HG02970 (cell line): ENCODE results near the gene ECHS1.
"Not testable (repeated sequence)": the region's sequence is repeated elsewhere in the genome, so short reads cannot be mapped to it uniquely, and the experiment has no call there.

ENCODE experiments used
- ATAC-seq: cut with Tn5 transposase; IDR thresholded peaks from one replicate; pipeline ENCODE4 v1.9.1; 2021; ENCODE audit warnings: mild to moderate bottlenecking, moderate library complexity, moderate number of reproducible peaks; ENCODE audit not compliant: unreplicated experiment, low FRiP score

Gene ECHS1

GRCh38 chr10:133400624-133401424, 27.7 kb upstream of the ECHS1 start:
- ATAC-seq = no peak

GRCh38 chr10:133399123-133399601, 26.0 kb upstream of the ECHS1 start:
- no peak for ATAC-seq

DNA sequence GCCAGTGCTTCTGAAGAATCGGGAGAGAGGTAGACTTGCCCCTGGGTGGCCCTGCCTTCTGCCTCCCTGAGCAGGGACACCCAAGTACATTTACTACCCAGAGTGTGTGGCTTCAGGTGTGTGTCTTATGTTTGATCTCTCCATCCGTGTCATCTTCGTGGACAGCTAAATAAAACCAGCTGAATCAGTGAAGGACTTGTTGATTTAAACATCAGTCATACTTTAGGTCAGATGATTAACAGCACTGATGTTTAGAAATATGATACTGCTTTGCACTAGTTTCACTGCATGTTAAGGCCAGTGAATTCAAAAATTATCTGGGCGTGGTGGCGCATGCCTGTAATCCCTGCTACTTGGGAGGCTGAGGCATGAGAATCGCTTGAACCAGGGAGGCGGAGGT, 24.8 kb upstream of the ECHS1 start:
- ATAC-seq = no peak

DNA sequence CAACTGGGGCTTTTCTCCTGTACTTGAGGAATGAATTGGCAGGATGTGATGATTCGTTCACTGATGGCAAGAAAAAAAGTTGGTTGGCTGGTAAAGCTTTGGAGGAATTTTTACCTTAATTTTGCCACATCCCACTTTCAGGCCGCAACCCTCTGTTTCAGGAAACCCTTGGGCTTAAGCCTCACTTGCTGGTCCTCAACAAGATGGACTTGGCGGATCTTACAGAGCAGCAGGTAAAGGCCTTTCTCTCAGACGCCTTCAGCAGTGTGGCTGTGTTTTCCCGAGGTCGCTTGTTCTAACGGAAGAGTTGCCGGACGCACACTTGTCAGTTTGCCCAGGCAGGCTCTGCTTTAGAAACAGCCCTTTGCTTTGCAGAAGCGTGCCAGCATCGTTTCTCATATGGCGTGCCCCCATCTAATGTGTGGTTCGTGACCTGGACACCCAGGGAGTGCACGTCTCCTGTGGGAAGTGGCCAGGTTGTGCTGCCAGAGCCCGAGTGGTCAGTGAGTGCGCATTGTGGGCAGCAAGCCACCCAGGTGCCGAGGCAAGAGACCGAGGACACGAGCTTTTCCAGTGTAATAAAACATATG, 23.0 kb upstream of the ECHS1 start:
- no peak for ATAC-seq

GRCh38 chr10:133394801-133395221, 21.7 kb upstream of the ECHS1 start:
- no peak for ATAC-seq

GRCh38 chr10:133394064-133394663, 21.0 kb upstream of the ECHS1 start, which contains the start of gene MTG1:
TSS of gene MTG1 (plus strand) at chr10:133394157. CDS start at chr10:133394221, 64 bp downstream.
- ATAC-seq = peak; percentile 78

GRCh38 chr10:133393401-133394063, 20.4 kb upstream of the ECHS1 start:
- no peak for ATAC-seq

DNA sequence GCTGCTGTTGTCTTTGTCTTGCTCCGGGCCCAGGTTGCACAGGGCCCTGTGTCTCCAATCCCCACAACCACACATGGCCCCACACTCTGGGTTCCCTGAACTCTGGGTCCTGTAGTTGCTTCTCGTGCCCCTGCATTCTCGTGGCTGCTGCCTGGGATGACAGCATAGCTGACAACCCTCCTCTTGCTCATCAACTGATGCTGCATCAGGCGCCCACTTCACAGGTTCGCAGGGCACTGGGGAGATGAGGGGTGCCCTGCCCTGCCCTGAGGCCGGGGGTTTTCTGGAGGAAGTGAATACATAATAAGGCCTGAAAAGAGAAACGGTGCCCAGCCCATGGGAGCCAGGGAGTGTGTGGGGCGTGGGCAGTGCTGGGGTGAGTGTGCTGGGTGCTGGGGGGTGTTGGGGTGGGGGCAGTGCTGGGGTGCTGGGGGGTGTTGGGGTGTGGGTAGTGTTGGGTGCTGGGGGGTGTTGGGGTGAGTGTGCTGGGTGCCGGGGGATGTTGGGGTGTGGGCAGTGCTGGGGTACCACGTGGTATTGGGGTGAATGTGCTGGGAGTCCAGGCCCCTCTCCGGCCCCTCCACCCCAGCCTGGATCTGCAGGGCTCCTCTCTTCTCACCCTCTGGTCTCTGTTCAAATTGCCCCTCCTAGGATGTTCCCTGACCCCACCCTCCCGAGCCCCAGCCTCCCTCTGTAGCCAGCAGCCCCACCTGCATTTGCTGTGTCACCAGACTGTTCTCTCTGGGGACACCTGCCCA, 18.8 kb upstream of the ECHS1 start:
- no peak for ATAC-seq

- ATAC-seq = no peak
Observed at GRCh38 chr10:133391249-133391635, 18.1 kb upstream of the ECHS1 start.

DNA sequence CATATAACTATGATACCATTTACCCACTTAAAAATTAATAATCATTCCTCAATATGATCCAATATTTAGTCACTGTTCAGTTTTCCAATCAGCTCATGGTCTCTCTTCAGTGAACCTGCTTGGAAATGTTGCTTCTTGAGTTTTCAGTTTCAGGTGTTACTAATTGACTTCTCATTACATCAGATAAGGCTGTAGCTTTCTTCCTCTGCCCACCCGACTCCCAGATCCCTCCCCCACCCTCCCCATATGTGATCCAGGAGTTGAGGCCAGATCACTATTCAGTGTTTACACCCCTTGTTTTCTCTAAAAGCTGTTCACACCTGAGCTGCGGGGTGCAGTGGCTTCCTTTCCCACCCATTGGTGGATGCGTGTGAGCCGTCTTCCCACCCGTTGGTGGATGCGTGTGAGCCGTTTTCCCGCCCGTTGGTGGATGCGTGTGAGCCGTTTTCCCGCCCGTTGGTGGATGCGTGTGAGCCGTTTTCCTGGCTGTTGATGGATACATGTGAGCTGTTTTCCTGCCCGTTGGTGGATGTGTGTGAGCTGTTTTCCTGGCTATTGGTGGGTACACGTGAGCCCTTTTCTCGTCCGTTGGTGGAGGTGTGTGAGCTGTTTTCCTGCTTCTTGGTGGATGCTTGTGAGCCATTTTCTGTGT, 17.6 kb upstream of the ECHS1 start:
- no peak for ATAC-seq

GRCh38 chr10:133388973-133389818, 16.0 kb upstream of the ECHS1 start:
- ATAC-seq = peak; percentile 67

DNA sequence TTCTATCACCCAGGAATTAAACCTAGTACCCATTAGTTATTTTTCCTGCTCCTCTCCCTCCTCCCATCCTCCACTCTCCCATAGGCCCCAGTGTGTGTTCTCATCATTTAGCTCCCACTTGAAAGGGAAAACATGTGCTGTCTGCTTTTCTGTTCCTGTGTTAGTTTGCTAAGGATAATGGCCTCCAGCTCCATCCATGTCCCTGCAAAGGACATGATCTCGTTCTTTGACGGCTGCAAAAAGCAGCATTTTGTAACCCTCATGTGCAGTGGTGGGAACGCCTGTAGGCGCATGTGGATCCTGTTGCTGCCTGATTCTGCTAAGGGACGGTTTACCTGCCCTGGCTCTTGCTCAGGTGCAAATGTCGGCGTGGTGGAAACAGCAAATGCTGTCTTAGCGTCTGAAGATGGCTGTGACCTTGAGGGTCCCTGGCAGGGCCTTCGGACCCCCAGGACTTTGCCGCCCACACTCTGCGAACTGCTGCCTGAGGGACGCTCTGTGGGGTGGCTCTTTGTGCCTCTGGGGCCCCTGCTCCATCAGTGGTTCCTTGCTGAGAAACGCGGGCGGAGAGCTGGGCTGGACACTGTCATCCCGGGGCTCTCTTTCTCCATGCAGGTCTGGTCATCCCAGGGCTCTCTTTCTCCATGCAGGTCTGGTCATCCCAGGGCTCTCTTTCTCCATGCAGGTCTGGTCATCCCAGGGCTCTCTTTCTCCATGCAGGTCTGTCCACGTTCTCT, 15.2 kb upstream of the ECHS1 start:
- ATAC-seq = peak; percentile 4

DNA sequence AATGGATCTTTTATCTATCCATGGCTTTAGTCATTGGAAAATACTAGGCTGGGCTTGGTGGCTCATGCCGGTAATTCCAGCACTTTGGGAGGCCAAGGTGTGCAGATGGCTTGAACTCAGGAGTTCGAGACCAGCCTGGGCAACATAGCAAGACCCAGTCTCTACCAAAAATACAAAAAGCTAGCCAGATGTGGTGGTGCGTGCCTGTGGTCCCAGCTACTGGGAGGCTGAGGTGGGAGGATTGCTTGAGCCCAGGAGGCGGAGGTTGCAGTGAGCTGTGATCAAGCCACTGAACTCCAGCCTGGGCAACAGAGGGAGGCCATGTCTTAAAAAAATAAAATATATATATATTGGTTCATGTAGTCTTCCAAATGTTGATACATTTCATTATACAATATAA, 13.8 kb upstream of the ECHS1 start:
- ATAC-seq = not testable (repeated sequence)

DNA sequence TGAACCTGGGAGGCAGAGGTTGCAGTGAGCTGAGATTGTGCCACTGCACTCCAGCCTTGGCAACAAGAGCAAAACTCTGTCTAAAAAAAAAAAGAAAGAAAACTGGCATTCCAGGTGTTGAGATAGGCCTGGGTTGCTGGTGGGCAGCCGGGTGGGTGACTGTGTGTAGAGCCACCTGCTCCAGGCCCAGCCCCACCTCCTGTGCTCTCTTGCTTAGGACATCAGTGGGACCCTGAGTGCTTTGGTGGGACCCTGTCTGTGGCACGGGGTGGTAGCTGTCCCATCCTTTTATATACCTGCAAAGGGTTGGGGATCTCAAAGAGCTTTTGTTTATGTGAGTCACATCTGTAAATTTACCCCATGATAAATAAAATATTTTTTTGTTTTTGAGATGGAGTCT, 12.1 kb upstream of the ECHS1 start:
- no peak for ATAC-seq

DNA sequence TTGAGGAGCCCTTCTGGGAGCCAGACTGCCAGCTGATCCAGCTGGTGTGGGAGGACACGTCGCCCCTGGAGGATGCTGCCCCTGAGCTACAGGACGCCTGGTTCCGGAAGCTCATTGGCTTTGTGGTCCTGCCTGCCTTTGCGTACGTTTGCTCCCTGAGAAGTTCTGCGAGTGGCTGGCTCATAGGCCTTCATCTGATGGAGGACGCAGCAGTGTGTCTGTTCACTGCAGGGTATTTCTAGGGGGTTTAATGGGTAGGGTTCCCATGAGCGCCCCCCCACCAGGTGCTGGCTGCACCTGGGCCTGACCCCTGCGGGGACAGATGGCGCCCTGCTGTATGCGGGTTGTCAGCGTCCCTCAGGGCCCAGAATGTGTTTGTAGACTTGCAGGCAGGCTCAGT, 10.9 kb upstream of the ECHS1 start:
- no peak for ATAC-seq

GRCh38 chr10:133383551-133383950, 10.4 kb upstream of the ECHS1 start:
- ATAC-seq = no peak

DNA sequence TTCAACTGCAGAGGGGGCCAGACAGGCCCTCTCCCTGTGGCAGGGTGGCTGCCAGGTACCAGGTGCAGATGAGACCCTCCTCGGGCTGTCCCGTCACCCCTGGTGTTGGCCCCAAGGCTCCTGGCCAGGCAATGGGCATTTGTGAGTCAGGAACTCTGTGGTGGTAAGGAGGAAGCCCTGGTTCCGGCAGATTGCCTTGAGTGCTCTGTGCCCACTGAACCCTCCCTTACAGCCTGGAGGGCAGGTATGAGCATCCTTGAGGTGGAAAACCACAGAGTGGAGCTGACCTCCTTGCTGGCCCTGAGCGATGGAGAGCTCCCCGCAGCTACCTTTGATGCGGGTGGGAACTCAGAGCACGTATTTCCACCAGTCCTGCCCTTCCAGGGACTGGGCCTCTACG, 7.9 kb upstream of the ECHS1 start:
- ATAC-seq = no peak
